ENCODE measurements around the gene PCDHA2. TPM values are rescaled to one million over a fixed set of nuclear protein-coding genes. Genes with fewer than 3 reads are reported as not detected.
A peak's percentile ranks its signal among the peaks of the same experiment; 100 is the strongest.

The PCDHA2 gene
- total and polyA plus RNA-seq, 8 donors: 0.15 to 0.52 (median 0.35) TPM

GRCh38 chr5:140835622-140836510 lies 41.2 kb downstream of the PCDHA2 start:
- ATAC-seq: no peak
- Histone ChIP-seq H3K4me1 (no peaks in the 10 kb centered on the region), H3K27me3 (peaks cover 9 to 77% of the 10 kb centered on the region in 2 donors), H3K4me3 (no peak overlapping the region), H3K27ac (no peak overlapping the region), H3K9me3 (peaks cover 0 to 23% of the 10 kb centered on the region in 2 donors), H3K36me3 (no peaks in the 10 kb centered on the region)
- peak in 1 of 4 donors; percentile 75 for DNase-seq
- intact Hi-C loops (cut with DNase I): no loop called here
- no peak for TF ChIP-seq CTCF (IDR thresholded peaks at IDR 0.05)

GRCh38 chr5:140840978-140841962 lies 46.6 kb downstream of the PCDHA2 start, which contains the start of gene PCDHA8:
PCDHA8 (plus strand) TSS chr5:140841187; CDS start chr5:140841322, 135 bp downstream.
- TF ChIP-seq CTCF (IDR thresholded peaks at IDR 0.05): peak; percentile 13 to 14
- Histone ChIP-seq H3K9me3 (peaks cover 0 to 20% of the 10 kb centered on the region in 2 donors), H3K4me3 (no peak within 1 kb of the TSS), H3K4me1 (no peaks in the 10 kb centered on the region), H3K27me3 (peaks cover 4 to 52% of the 10 kb centered on the region in 2 donors), H3K27ac (no peak within 1 kb of the TSS), H3K36me3 (no peaks in the 10 kb centered on the region)
- DNase-seq (no peak), ATAC-seq (no peak)
- intact Hi-C loops (cut with DNase I): no loop called here

GRCh38 chr5:140842798-140843733 lies 48.4 kb downstream of the PCDHA2 start:
- peaks cover 4 to 39% of the 10 kb centered on the region in 2 donors for H3K27me3 ChIP-seq
- intact Hi-C loops (cut with DNase I): no loop called here
- no peak for TF ChIP-seq CTCF (IDR thresholded peaks at IDR 0.05)
- peaks cover 0 to 17% of the 10 kb centered on the region in 2 donors for H3K9me3 ChIP-seq
- H3K27ac ChIP-seq: no peak overlapping the region
- H3K4me1 ChIP-seq: no peaks in the 10 kb centered on the region
- no peaks in the 10 kb centered on the region for H3K36me3 ChIP-seq
- ATAC-seq: no peak
- H3K4me3 ChIP-seq: no peak overlapping the region
- DNase-seq: peak in 1 of 4 donors; percentile 41

Other genes with a start within 250 kb of the PCDHA2 start
- gene EIF4EBP3, start 247.2 kb upstream of the PCDHA2 start, total RNA-seq: 10 to 100 TPM; 10.6 to 16.8 TPM
- gene EIF4EBP3, start 247.2 kb upstream of the PCDHA2 start, polyA plus RNA-seq (ENCODE audit: insufficient read length in 6 of 6): 10 to 100 TPM; 10.2 to 13.2 (median 12.4) TPM
- gene SRA1, start 237.4 kb upstream of the PCDHA2 start, total RNA-seq: 10 to 100 TPM; 25.1 to 33.0 TPM
- gene SRA1, start 237.4 kb upstream of the PCDHA2 start, polyA plus RNA-seq (ENCODE audit: insufficient read length in 6 of 6): 10 to 100 TPM; 20.2 to 36.2 (median 23.1) TPM
- 10 to 100 TPM; 19.6 to 23.2 TPM for gene APBB3, start 230.3 kb upstream of the PCDHA2 start, total RNA-seq
- 10 to 100 TPM; 39.6 to 60.1 (median 50.6) TPM for gene APBB3, start 230.3 kb upstream of the PCDHA2 start, polyA plus RNA-seq (ENCODE audit: insufficient read length in 6 of 6)
- 10 to 100 TPM; 78.6 to 82.8 TPM for gene SLC35A4, start 230.0 kb upstream of the PCDHA2 start, total RNA-seq
- gene SLC35A4, start 230.0 kb upstream of the PCDHA2 start, polyA plus RNA-seq (ENCODE audit: insufficient read length in 6 of 6): 10 to 100 TPM; 63.8 to 79.8 (median 73.9) TPM
- 100 to 1,000 TPM in 1 of 2 donors, 10 to 100 TPM in 1; 76.8 to 252 TPM for gene CD14, start 161.7 kb upstream of the PCDHA2 start, total RNA-seq
- 10 to 100 TPM; 11.1 to 21.1 (median 18.8) TPM for gene CD14, start 161.7 kb upstream of the PCDHA2 start, polyA plus RNA-seq (ENCODE audit: insufficient read length in 6 of 6)
- gene TMCO6, start 155.4 kb upstream of the PCDHA2 start, total RNA-seq: 10 to 100 TPM in 1 of 2 donors, 1 to 10 TPM in 1; 7.6 to 12.8 TPM
- 10 to 100 TPM; 18.7 to 23.1 (median 19.7) TPM for gene TMCO6, start 155.4 kb upstream of the PCDHA2 start, polyA plus RNA-seq (ENCODE audit: insufficient read length in 6 of 6)
- 10 to 100 TPM; 50.2 to 62.8 TPM for gene NDUFA2, start 147.2 kb upstream of the PCDHA2 start, total RNA-seq
- gene NDUFA2, start 147.2 kb upstream of the PCDHA2 start, polyA plus RNA-seq (ENCODE audit: insufficient read length in 6 of 6): 10 to 100 TPM; 56.3 to 68.2 (median 64.1) TPM
- 10 to 100 TPM; 53.9 to 58.5 TPM for gene IK, start 147.0 kb upstream of the PCDHA2 start, total RNA-seq
- gene IK, start 147.0 kb upstream of the PCDHA2 start, polyA plus RNA-seq (ENCODE audit: insufficient read length in 6 of 6): 100 to 1,000 TPM; 131 to 178 (median 164) TPM
- gene WDR55, start 129.9 kb upstream of the PCDHA2 start, total RNA-seq: 10 to 100 TPM; 21.0 to 26.5 TPM
- 10 to 100 TPM; 17.8 to 24.0 (median 20.7) TPM for gene WDR55, start 129.9 kb upstream of the PCDHA2 start, polyA plus RNA-seq (ENCODE audit: insufficient read length in 6 of 6)
- under 1 TPM; 0.41 to 0.71 TPM for gene DND1, start 121.3 kb upstream of the PCDHA2 start, total RNA-seq
- 1 to 10 TPM in 2 of 6 donors, under 1 TPM in 2, not detected in 2; 0.36 to 1.3 (median 0.80) TPM for gene DND1, start 121.3 kb upstream of the PCDHA2 start, polyA plus RNA-seq (ENCODE audit: insufficient read length in 6 of 6)
- gene HARS1, start 103.5 kb upstream of the PCDHA2 start, total RNA-seq: 10 to 100 TPM; 36.2 to 50.4 TPM
- 10 to 100 TPM; 70.5 to 82.8 (median 74.3) TPM for gene HARS1, start 103.5 kb upstream of the PCDHA2 start, polyA plus RNA-seq (ENCODE audit: insufficient read length in 6 of 6)
- 10 to 100 TPM; 23.4 to 25.2 TPM for gene HARS2, start 103.4 kb upstream of the PCDHA2 start, total RNA-seq
- 10 to 100 TPM; 46.4 to 57.4 (median 51.2) TPM for gene HARS2, start 103.4 kb upstream of the PCDHA2 start, polyA plus RNA-seq (ENCODE audit: insufficient read length in 6 of 6)
- 10 to 100 TPM; 40.6 to 43.8 TPM for gene ZMAT2, start 94.4 kb upstream of the PCDHA2 start, total RNA-seq
- 100 to 1,000 TPM in 5 of 6 donors, 10 to 100 TPM in 1; 97.8 to 133 (median 118) TPM for gene ZMAT2, start 94.4 kb upstream of the PCDHA2 start, polyA plus RNA-seq (ENCODE audit: insufficient read length in 6 of 6)
- not detected for gene PCDHA1, start 8.7 kb upstream of the PCDHA2 start, total RNA-seq
- gene PCDHA1, start 8.7 kb upstream of the PCDHA2 start, polyA plus RNA-seq (ENCODE audit: insufficient read length in 6 of 6): under 1 TPM in 4 of 6 donors, not detected in 2; 0.06 to 0.14 (median 0.11) TPM
- gene PCDHA3, start 6.2 kb downstream of the PCDHA2 start, total RNA-seq: under 1 TPM; 0.50 to 0.73 TPM
- under 1 TPM; 0.21 to 0.46 (median 0.40) TPM for gene PCDHA3, start 6.2 kb downstream of the PCDHA2 start, polyA plus RNA-seq (ENCODE audit: insufficient read length in 6 of 6)
- gene PCDHA4, start 12.2 kb downstream of the PCDHA2 start, total RNA-seq: under 1 TPM; 0.65 to 0.79 TPM
- gene PCDHA4, start 12.2 kb downstream of the PCDHA2 start, polyA plus RNA-seq (ENCODE audit: insufficient read length in 6 of 6): under 1 TPM; 0.20 to 0.70 (median 0.46) TPM
- under 1 TPM; 0.37 to 0.64 TPM for gene PCDHA5, start 26.8 kb downstream of the PCDHA2 start, total RNA-seq
- gene PCDHA5, start 26.8 kb downstream of the PCDHA2 start, polyA plus RNA-seq (ENCODE audit: insufficient read length in 6 of 6): under 1 TPM; 0.06 to 0.17 (median 0.08) TPM
- 1 to 10 TPM in 1 of 2 donors, under 1 TPM in 1; 0.76 to 1.8 TPM for gene PCDHA6, start 33.1 kb downstream of the PCDHA2 start, total RNA-seq
- gene PCDHA6, start 33.1 kb downstream of the PCDHA2 start, polyA plus RNA-seq (ENCODE audit: insufficient read length in 6 of 6): under 1 TPM; 0.34 to 0.90 (median 0.46) TPM
- gene PCDHA7, start 39.4 kb downstream of the PCDHA2 start, total RNA-seq: under 1 TPM; 0.52 to 0.87 TPM
- under 1 TPM; 0.10 to 0.66 (median 0.49) TPM for gene PCDHA7, start 39.4 kb downstream of the PCDHA2 start, polyA plus RNA-seq (ENCODE audit: insufficient read length in 6 of 6)
- gene PCDHA8, start 46.3 kb downstream of the PCDHA2 start, total RNA-seq: under 1 TPM in 1 of 2 donors, not detected in 1; 0.21 TPM
- gene PCDHA8, start 46.3 kb downstream of the PCDHA2 start, polyA plus RNA-seq (ENCODE audit: insufficient read length in 6 of 6): under 1 TPM; 0.05 to 0.16 (median 0.12) TPM
- under 1 TPM in 1 of 2 donors, not detected in 1; 0.20 TPM for gene PCDHA9, start 53.5 kb downstream of the PCDHA2 start, total RNA-seq
- gene PCDHA9, start 53.5 kb downstream of the PCDHA2 start, polyA plus RNA-seq (ENCODE audit: insufficient read length in 6 of 6): under 1 TPM; 0.03 to 0.11 (median 0.06) TPM
- 1 to 10 TPM in 1 of 2 donors, under 1 TPM in 1; 0.47 to 1.7 TPM for gene PCDHA10, start 61.0 kb downstream of the PCDHA2 start, total RNA-seq
- under 1 TPM; 0.14 to 0.65 (median 0.39) TPM for gene PCDHA10, start 61.0 kb downstream of the PCDHA2 start, polyA plus RNA-seq (ENCODE audit: insufficient read length in 6 of 6)
- gene PCDHA11, start 74.1 kb downstream of the PCDHA2 start, total RNA-seq: 1 to 10 TPM; 1.4 to 1.5 TPM
- gene PCDHA11, start 74.1 kb downstream of the PCDHA2 start, polyA plus RNA-seq (ENCODE audit: insufficient read length in 6 of 6): under 1 TPM; 0.15 to 0.53 (median 0.27) TPM
- gene PCDHA12, start 80.5 kb downstream of the PCDHA2 start, total RNA-seq: 1 to 10 TPM; 3.6 to 7.4 TPM
- under 1 TPM in 5 of 6 donors, not detected in 1; 0.03 to 0.09 (median 0.06) TPM for gene PCDHA12, start 80.5 kb downstream of the PCDHA2 start, polyA plus RNA-seq (ENCODE audit: insufficient read length in 6 of 6)
- 1 to 10 TPM; 1.5 to 1.7 TPM for gene PCDHA13, start 87.3 kb downstream of the PCDHA2 start, total RNA-seq
- under 1 TPM; 0.09 to 0.38 (median 0.26) TPM for gene PCDHA13, start 87.3 kb downstream of the PCDHA2 start, polyA plus RNA-seq (ENCODE audit: insufficient read length in 6 of 6)
- 1 to 10 TPM; 6.7 to 8.3 TPM for gene PCDHAC1, start 131.4 kb downstream of the PCDHA2 start, total RNA-seq
- under 1 TPM; 0.26 to 0.53 (median 0.32) TPM for gene PCDHAC1, start 131.4 kb downstream of the PCDHA2 start, polyA plus RNA-seq (ENCODE audit: insufficient read length in 6 of 6)
- 10 to 100 TPM in 1 of 2 donors, 1 to 10 TPM in 1; 9.9 to 12.6 TPM for gene PCDHAC2, start 171.6 kb downstream of the PCDHA2 start, total RNA-seq
- gene PCDHAC2, start 171.6 kb downstream of the PCDHA2 start, polyA plus RNA-seq (ENCODE audit: insufficient read length in 6 of 6): 1 to 10 TPM; 2.8 to 4.5 (median 3.1) TPM